Fibroblast of gingiva (primary cell): ENCODE measurements around the gene EFCAB6.

Experiments used
- DNase-seq: peaks from one replicate; pipeline ENCODE4 v3.0.0-alpha.2; 2011; ENCODE audit warnings: low read depth

EFCAB6 gene

GRCh38 chr22:43744700-43745410, 67.2 kb downstream of the EFCAB6 start:
- no peak for DNase-seq

DNA sequence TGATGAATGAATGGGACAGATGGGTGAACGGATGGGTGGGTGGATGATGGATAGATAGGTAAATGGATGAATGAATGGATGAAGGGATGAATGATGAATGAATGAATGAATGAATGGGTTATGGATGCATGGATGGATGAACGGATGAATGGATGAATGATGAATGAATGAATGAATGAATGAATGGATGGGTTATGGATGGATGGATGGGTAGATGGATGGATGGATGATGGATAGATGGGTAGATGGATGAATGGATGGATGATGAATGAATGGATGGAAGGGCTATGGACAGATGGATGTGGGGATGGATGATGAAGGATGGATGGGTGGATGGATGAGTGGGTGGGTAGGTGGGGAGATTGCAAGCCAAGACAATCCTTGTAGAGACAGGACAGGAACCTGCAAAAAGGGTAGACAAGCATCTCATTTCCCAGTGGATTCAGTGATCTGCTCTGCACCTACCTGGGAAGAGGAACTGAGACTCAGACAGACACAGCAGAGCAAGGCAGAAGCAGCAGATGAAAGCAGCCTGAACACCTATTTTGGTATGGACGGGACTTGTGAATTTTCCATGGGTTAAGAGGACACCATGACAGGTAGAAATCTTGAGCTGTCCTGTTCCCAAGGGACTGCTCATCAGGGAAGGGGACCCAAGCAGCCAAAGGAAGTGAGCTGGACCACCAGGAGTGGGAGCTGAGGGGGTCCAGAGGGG, 68.0 kb downstream of the EFCAB6 start:
- no peak for DNase-seq

DNA sequence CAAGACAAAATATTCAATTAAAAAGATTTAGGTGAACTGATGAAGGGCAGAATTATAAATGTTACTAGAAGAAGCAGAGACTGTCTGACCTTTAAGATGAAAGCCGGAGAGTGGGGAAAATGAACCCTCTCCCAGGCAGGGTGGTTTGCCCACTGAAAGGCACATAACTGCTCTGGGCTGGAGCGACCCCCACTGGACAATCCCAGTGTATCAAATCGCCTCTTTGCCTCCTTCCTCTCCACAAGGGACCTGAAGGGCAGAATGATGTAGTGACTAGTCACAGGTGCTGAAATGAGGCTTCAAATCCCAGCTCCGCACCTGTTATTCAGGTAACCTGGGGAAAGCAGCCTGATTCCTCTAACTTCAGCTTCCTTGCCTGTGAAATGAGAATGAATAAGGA, 69.0 kb downstream of the EFCAB6 start:
- no peak for DNase-seq

DNA sequence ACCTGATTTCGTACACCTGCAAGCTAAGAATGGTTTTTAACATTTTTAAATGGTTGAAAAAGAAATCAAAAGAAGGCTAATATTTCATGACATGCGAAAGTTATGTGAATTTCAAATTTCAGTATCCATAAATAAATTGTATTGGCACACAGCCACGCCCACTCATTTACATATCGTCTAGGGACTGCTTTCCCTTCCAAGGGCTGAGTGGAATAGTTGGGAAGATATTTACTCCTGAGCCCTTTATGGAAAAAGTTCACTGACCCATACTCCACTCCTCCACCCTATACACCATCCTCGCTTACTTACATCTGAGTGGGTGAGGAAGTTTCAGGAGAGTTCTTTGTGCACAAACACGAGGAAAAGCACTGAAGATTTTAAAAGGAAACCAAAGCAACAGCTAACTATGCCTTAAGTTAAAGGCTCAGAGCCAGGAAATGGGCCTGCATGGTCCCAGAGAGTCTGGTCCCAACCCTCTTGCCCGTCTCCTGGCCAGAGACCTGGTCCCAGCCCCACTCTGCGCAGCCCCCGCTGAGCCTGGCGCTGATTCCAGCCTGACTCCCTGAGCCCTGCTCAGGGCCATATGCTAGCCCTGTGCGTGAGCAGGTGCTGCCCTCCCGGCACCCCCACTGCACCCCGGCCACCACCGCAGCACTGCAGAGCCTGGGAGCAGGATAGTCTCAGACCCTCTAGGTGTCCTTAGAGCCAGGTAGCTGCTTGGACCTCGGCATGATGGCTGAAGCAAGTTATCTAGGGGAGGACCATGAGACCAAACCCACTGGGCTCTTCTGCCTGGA, 69.8 kb downstream of the EFCAB6 start:
- no peak for DNase-seq

- DNase-seq = no peak
Observed at GRCh38 chr22:43740587-43741270, 71.4 kb downstream of the EFCAB6 start.

DNA sequence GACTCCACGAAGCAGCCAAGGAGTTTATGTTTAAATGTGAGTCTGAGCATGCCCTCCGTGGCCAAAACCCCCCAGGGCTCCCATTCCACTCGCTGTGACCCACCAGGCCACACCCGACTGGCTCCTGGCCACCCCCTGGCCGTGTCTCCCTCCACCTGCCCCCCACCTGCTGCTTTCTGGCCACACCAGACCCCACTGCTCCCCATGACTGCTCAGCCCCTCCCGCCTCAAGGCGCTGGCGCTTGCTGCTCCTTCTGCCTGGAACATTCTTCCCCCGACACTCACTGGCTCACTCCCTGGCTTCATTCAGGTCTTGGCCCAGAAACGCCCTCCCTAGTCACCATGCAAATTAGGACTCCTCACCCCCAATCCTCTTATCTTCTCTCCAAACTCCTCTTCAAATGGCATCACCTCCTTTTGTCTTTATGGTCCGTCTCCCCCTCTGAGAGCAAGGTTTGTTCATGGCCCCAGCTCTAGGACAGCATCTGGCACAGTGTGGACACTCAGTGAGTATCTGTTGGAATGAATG, 72.2 kb downstream of the EFCAB6 start:
- DNase-seq = no peak

- no peak for DNase-seq
Observed at GRCh38 chr22:43737150-43737828, 74.8 kb downstream of the EFCAB6 start.

DNA sequence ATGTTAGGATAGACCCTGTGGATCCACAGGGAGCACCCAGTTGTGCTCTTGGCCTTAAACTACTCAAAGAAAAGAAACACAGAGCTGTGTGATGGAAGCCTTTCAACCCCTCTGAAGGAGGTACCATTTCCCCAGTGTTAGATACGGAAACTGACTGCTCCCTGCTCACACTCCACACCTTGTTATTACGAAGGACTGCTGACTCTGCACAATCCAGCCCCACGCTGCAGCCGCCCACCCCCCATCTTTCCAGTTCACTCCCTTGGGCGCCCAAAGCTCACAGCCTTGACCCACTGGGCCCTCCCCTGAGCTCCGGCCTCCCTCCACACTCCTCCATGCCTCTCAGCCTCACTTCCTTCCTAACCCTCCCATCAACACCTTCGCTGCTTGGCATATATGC, 75.5 kb downstream of the EFCAB6 start:
- DNase-seq = no peak

DNA sequence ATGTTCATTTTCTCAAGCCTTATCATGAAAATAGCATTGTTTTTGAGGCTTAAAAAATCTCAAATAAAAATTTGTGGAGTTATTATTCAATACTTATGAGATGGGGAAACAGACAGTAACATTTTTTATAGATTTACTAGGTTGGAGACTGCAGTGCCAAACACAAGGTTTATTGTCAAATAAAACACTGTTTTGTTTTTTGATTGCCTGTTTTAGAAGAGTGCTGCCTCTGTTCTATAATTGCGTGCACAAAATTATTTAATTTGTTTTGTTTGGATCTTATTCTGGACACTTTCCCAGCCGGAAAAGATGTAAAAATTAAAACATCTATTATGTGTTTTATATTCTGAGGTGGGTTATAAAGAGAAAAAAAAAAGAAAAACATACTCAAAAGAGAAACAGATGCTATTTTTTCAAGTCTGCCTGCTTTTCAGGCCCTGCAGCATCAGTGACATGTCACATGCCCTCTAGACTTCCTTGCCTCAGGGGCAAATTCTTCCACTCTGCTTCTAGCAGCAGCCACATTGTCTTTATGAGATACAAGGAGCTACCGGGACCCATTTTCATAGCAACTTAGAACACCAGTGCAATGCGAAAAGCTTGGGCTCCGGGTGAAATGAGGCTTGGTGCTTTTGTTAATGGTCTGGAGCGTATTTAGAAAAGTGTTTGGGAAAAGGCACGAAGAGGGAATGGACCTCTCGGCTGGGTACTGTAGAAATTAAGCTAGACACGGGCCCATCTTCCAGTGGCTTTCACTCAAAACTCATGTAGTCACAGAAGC, 77.5 kb downstream of the EFCAB6 start:
- DNase-seq = no peak

GRCh38 chr22:43733138-43733537, 79.0 kb downstream of the EFCAB6 start:
- DNase-seq = no peak

DNA sequence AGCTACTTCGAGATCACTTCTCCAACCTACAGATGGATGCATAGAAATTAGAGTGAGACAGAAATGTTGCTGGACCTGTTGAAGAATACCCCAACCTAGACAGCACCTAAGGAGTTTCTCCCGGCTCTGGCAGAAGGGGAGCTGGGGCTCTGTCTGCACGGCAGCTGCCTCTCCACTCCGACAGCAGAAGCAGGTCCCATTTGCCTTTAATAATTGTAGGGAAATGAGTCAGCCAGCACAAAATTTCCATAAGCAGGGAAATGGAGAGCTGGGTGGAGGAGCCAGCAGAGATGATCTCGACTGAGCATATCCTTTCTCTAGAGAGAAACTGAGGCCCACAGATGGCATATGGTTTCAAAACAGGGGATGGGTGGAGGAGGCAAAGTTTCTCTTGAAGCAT, 80.1 kb downstream of the EFCAB6 start:
- DNase-seq = no peak

GRCh38 chr22:43726964-43727543, 85.1 kb downstream of the EFCAB6 start:
- no peak for DNase-seq

DNA sequence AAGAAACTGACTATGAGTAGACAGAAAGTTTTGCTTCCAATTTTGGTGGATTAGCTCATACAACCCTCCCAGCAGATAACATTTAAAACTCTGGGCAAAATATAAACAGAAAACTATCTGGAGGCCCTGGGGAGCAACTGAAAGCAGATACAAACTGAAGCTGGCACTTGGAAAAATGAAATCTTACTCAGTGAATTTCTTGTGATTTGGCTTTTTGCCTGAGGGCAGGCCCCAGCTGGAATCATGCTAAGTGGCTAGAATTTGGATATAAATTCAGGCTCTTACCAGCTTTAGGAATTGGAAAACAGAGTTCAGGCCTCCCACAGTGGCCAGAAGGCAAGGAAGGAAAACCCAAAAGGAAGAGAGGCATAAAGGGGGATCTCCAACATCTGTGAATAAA, 85.8 kb downstream of the EFCAB6 start:
- DNase-seq = peak; percentile 57

DNA sequence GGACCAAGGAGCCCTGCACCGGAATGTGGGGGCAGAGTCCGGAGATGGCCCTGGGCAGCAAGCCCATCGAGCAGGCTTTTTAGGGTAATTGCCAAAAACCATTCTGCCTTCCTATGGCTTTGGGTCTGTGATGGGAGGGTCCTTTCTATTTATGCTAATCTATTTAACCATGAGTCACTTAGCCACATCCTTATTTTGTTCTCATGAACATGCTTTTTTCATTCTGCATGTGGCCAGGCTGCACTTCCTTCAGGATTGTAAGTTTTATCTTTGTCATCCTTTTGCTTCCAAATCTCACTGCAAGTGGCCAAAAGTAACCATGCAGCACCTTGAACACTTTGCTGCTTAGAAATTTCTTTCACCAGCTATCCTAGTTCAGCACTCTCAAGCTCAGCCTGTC, 88.3 kb downstream of the EFCAB6 start:
- no peak for DNase-seq

GRCh38 chr22:43722444-43722843, 89.7 kb downstream of the EFCAB6 start:
- DNase-seq = no peak

DNA sequence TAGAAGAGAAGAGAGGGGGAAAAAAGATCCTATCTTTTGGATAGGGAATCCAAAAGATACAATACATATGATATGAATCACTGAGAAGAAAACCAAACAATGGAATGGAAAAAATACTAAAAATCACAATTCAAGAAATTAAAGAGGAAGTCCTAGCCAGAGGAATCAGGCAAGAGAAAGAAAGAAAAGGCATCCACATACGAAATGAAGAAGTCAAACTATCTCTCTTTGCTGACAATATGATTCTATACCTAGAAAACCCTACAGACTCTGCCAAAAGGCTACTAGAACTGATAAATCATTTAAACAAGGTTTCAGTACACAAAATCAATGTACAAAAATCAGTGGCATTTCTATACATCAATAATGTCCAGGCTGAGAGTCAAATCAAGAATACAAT, 91.4 kb downstream of the EFCAB6 start:
- DNase-seq = no peak

DNA sequence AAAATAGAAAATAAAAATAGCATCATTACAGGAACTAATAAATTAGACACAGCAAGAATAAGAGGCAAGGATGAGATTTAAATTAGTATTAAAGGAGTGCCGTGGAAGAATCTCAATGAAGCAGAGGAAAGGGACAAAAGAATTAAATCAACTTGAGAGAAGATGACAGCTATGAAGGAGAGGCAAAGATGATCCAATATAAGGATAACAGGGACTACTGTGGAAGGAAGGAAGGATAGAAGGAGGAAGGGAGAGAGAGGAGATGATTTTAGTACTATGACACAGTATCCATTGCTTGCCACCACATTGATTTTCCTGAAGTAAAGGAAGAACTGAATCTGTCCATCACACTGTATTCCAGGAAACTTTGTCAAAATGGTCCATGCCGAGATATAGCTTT, 98.0 kb downstream of the EFCAB6 start:
- no peak for DNase-seq

- no peak for DNase-seq
Observed at GRCh38 chr22:43711681-43712080, 100.4 kb downstream of the EFCAB6 start.

- no peak for DNase-seq
Observed at GRCh38 chr22:43707648-43708047, 104.5 kb downstream of the EFCAB6 start.

DNA sequence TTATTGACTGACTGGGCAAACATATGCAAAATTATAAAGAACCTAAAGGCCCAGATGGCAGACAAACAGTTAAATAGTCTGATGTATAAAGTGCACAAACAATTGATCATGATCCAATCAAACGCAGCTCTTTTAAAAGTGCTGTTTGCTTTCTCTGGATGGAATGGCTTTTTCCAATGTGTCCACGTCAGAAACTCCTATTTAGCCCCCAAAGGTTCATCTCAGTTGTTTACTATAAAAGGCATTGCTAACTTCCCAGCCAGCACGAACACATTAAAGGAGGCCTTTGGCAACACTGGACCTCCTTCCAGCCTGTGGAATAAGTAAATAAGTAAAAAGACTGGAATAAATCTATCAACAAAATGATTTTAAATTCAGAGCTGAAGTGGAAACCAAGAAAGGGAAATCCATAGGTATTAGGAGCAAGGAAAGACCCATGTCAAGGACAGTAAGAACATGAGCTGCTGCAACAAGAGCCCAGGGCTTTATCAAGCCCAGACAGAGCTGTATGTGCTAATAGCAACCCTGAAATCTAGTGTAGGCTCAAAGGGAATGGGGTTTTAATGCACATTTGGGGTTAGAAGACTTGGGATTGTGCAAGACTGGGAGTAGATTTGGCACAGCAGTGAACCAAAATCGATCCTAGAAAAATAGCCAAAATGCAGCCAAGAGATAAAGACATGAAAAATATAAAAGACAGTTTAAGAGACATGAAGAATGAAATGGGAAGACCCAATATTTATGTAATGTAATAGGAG, 105.4 kb downstream of the EFCAB6 start:
- no peak for DNase-seq
